GM12873 (cell line): ENCODE measurements around the gene GABBR2.

Source experiments
- CTCF ChIP-seq: IDR thresholded peaks from 2 replicates; pipeline ENCODE4 v1.5.1; 2012; ENCODE audit warnings: low read depth, mild to moderate bottlenecking, moderate library complexity, low read length, control low read depth; ENCODE audit not compliant: insufficient read depth; ENCODE audit errors: missing control alignments

GABBR2 gene

GRCh38 chr9:98415782-98416181 lies 293.0 kb downstream of the GABBR2 start:
- no peak for TF ChIP-seq CTCF

- TF ChIP-seq CTCF: no peak
These were observed 295.7 kb downstream of the GABBR2 start for GRCh38 chr9:98413084-98413483.

GRCh38 chr9:98412101-98412842 lies 296.5 kb downstream of the GABBR2 start:
- no peak for TF ChIP-seq CTCF

GRCh38 chr9:98410185-98410697 lies 298.5 kb downstream of the GABBR2 start:
- TF ChIP-seq CTCF: no peak

- TF ChIP-seq CTCF: no peak
These were observed 299.0 kb downstream of the GABBR2 start for GRCh38 chr9:98409719-98410118.

- no peak for TF ChIP-seq CTCF
These were observed 302.3 kb downstream of the GABBR2 start for GRCh38 chr9:98406469-98406868.

GRCh38 chr9:98404237-98404636 lies 304.5 kb downstream of the GABBR2 start:
- TF ChIP-seq CTCF: no peak
